HG03066 (cell line): ENCODE data around the gene SCRT2.

Experiments used
- ATAC-seq: cut with Tn5 transposase; IDR thresholded peaks from one replicate; pipeline ENCODE4 v1.9.1; 2021; ENCODE audit warnings: low read depth; ENCODE audit not compliant: unreplicated experiment

The SCRT2 gene

DNA sequence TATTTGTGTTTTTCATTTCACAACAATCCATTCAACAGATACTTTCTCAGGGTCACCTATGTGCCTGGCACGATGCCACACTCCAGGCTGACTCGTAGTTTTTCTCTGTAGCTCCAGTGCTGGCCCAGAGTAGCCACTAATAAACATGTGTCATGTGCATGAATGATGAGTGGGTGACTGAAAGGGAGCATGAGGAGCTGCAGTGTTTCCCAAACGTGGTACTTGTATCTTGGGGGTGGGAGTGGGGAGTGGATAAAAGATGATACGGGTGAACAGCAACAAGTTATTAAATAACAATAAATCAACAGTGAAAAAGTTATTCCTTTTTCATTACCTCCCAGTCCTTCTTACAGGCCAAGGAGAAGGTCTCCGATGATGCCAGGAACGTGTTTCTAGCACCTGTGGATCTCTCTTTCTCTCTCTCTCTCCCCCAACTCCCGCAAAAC lies 39.7 kb downstream of the SCRT2 start:
- no peak for ATAC-seq

DNA sequence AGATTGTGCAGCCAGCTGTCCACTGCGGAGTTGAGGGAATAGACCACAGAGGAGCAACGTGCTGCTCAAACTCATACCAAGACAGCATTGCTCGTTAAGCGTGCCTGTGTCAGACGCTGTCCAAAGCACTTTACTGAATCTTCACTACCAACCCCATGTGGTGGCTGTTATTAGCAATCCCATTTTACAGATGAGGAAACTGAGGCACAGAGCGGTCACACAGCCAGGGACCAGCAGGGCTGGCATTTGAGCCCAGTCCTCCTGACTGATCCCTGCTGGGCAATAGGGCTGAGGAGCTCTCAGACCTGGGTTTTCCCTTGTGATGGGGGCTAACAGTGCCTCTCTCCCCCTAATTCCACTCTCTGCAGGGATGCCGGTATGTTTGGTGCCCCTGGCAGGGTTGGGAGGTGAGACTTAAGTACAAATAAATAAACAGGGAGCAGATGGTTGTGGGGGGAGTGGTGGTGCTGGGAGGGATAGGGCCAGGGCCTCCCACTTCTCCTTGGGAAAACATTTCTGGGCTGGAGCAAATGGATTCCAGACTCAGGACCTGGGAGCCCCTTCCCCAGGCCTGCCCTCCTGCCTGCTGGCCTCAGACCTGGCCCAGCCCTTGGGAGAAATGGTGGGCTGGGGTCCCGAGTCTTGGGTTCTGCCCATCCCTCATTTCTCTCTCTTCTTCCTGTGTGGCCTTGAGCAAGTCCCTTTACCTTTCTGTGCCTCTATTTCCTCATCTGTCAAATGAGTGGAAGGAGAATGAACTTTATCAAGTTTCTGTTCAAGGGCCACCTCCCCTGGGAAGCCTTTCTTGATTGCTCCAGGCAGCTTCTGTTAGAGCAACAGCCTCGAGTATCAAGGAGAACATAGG lies 40.3 kb downstream of the SCRT2 start:
- no peak for ATAC-seq

DNA sequence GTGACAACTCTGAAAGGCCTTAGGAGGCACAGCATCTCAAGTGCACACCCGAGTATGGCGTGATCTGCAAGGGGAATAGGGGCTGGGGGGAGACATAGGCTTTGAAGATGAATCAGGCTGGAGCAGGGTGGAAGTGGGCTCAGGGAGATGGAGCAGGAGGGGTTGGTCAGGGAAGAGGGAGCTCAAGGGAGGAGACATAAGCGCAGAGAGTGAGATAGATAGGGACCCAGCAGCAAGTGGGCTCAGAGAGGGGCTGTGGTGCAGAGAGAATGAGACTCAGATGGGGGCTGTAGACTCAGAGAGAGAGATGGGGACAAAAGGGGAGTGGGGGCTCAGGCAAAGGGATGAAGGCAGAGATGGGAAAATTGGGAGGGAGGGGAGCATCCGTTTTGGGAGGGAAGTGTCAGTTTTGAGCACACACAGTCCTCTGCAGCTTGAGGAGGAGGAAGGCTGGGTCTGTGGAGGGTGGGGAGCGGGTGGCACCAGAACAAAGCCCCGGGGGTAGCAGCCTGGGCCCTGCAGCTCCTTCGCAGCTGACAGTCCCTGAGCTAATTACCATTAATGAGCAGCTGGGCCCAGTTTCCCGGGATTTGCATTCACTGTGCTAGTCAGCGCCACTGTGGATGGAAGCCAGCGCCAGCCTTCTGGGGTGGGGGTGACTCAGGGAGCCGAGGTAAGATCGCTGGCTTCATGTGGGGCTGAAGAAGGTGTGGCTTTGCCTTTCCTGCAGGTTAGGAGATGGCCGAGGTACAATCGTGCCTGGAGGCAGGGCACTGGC lies 41.3 kb downstream of the SCRT2 start:
- no peak for ATAC-seq

DNA sequence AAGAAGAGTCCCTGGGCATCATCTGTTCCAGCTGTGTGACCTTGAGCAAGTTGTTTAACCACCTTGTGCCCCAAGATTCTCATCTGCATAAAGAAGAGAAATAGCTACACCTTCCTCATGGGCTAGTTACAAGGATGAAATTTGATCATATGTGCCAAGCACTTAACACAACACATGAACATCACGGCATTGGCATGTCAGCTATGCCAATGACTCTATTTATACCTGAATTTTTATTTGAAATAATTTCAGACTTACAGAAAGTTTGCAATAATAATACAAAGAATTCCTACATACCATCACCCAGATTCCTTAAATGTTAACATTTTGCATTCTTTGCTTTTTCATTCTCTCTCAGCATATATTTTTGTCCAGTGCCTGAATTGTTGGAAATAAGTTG lies 44.5 kb downstream of the SCRT2 start:
- ATAC-seq = no peak

DNA sequence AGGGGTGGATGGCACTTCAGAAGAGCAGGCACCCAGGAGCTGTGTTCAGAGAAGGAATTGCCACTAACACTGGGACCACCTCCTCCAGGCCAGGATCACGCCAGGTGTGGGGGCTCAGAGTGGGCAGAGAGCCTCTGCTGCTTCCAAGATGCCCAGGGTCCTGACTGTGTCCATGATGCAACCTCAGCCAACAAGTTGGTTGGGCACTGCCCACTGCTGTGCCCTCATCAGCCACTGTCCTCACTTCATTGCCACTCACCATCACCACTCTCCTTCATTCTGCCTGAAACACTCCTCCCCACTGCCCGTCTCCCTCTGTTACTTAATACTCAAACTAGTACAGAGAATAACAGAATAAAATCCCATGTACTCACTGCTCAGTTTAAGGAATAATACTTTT lies 49.0 kb downstream of the SCRT2 start:
- ATAC-seq = no peak

DNA sequence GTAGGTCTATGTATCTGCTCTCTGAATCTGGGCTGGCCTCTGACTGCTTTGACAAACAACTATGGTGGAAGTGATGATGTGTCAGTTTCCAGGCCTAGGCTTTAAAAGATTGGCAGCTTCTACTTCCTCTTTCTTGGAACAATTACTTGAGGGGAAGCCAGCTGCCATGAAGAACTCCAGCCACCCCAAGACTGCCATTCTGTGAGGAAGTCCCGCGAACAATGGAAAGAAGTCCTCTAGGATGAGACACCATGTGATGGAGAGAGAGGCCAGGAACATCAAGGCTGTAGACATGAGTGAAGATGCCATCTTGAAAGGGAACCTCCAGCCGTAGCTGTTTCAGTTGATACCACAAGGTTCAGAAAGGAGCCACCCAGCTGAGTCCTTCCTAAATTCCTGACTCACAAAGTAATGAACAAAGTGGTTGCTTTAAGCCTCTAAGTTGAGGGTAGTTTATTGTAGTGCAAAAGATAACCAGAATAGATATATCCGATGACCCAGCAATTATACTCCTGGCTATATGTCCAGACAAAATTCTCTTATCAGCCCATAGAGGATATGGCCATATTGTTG lies 50.2 kb downstream of the SCRT2 start:
- no peak for ATAC-seq

DNA sequence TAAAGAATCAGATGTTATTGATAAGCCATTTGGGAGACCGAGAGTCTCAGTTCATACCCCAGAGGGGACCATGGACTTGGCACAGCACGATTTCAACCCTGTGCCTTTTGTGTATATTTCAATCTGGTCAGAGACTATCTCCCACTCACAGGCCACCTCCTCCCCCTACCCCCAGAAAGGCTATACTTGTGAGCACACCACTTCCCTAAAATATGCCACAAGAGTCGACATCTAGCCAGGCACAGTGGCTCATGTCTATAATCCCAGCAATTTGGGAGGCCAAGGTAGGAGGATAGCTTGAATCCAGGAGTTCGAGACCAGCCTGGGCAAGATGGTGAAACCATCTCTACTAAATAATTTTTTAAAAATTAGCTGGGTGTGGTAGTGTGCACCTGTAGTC lies 51.9 kb downstream of the SCRT2 start:
- ATAC-seq = no peak

DNA sequence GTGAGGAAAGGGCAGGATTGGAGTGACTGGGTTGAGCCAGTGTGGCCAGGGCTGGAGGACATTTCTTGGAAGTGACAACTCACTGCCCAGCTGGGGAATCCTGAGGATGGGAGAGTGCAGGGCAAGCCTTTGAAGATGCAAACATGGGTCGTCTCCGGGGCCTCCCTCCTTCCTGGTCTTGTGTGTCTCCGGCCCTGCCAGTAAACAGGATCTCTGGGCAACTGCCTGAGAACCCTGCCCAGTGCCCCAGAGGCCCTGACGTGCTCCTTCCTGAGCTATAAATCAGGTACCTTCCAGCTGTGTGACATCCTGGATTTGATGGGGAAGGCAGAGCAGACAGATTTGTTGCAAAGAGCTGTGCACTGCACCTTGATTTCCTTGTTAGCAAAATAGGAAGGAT lies 52.6 kb downstream of the SCRT2 start:
- ATAC-seq = no peak

DNA sequence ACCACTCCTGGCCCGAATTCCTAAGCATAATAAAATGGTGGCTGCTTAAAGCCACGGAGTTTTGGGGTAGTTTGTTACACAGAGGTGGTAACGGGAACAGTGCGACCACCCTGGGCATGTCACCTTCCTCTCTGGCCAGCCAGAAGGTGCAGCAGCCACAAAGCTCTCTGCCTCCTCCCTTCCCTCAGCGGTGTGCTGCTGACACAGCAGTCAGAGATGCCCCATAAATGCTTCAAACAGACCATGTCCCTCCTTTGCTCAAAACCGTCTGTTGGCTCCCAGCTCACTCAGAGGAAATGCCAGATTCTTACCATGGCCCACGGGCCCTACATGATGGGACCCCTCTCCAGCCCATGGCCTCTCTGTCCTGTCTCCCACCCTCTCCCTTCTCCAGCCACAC lies 53.4 kb downstream of the SCRT2 start:
- no peak for ATAC-seq

DNA sequence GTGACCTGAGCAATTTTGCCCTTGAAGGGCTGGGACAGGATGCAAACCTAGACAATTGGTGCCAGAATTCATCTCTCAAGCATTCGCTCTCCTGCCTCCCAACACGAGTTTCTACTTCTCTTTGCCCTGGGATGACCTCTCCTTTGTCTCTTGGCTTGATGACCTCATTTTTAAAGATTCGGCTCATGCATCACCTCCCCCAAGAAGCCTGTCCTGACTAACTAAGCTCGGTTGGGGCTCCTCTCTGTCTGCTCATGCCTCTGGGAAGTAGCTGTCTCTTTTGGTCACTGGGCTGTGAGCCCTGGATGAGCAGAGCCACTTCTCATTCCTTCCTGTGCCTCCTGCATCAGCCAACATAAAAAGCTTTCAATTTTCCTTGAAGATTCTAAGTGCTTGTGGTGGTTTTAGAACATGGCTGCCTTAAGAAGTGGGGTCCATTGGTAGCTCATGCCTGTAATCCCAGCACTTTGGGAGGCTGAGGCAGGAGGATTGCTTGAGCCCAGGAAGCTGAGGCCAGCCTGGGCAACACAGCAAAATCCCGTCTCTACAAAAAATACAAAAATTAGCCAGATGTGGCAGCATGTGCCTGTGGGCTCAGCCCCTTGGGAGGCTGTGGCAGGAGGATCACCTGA lies 54.4 kb downstream of the SCRT2 start:
- no peak for ATAC-seq

DNA sequence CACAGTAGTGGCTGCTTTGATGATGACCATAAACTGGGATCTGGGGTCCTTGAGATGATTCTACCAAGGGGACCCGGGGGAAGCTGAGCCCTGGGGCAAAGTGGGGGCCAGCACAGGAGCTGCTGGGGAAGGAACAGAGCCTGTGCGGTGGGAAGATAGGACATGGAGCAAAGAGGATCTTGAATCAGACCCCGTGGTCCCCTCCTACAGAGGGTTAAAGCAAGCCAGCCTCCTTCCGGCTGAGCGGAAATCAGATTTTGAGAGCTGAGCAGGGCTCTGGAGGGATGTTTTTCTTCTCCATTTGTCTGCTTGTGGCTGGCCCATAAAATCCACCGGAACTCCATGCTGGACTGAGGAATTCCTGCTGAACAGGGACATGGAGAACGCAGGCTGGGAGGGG lies 55.4 kb downstream of the SCRT2 start:
- no peak for ATAC-seq

DNA sequence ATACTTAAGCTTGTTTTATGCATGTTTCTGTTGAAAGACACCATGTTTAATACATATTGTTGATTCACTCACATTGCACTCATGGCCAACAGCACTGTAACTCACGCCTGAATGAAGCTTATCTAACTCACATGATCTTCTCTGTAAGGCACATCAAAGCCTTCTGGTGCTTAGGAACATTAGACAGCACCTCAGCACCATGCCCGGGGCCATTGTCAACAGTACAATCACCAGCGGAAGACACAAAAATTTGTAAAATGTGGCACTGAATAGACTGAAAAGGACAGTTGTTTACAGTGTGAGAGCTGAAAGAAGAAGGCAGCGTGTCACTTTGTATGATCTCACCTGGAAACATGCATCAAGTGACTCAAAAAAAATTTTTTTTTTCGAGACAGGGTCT lies 56.6 kb downstream of the SCRT2 start:
- ATAC-seq = no peak

DNA sequence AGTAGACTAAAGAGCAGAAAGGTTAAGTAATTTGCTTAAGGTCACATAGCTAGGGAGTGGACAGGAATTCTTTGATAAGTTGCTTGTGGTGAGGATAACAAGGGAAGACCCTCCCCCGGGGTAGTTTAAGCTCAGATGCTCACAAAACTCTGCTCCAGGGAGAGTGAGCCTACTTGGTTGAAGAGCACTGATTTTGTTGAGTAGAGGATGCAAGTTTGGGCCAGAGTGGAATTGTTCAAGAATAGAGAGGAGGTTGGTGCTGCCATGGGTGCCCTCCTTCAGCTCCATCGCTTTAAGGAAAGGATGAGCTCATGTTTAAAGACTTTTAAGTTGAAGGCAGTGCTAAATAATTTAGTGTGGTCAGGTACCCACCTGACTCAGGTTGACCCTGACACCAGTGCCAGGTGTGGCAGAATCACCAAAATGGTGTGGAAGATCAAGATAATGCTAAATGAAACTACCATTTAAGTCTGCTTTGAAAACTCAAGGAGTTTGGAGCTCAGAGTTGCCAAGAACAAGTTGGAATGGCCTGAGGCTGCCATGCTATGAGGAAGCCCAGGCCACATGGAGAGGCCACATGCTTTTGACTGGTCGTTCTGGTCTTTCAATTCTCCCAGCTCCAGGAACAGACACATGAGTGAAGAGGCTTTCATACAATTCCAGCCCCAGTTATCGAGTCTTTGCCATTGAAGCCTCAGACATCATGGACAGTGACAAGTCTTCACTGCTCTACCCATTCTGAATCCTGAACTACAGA lies 57.5 kb downstream of the SCRT2 start:
- no peak for ATAC-seq

DNA sequence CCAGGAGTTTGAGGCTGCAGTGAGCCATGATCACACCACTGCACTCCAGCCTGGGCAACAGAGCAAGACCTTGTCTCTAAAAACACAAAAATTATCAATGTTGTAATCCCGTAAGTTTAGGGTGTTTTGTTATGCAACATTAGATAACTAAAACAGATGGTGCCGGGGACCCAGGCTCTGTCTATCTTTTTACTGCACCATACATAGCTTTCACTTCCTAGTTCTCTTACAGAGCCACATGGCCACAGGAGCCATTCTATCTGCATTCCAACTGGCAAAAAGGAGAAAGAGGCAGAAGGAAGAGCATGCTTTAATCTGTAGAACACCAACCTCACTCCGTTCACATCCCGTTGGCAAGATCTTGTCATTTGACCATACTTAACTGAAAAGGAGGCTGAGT lies 60.1 kb downstream of the SCRT2 start:
- ATAC-seq = no peak

DNA sequence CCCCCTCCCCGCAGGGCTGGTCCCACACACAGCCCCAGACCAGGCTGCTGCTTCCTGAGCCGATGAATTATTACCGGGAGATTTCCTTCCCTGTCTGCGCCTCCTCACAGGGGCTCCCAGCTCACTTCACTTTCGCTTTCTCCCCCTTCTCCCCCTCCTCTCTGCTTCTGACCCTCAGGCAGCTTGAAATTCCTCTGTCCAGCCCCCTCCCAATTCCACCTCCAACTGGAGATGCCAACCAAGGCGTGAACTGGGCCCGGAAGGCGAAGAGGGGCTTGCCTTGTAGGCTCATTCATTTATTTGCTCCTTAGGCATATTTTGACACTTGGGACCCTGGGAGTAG lies 63.8 kb downstream of the SCRT2 start:
- no peak for ATAC-seq
